Tibial nerve (tissue), 3 donors: ENCODE data around the gene SP5.

Source experiments
- POLR2A ChIP-seq, 2 donors: fragments of 450-650 bp; IDR thresholded peaks; one replicate each; pipeline ENCODE4 v1.6.1; 2017; ENCODE audit warnings: antibody characterized with exemption in 2 of 2, mild to moderate bottlenecking in 2 of 2, moderate library complexity in 2 of 2
- TF ChIP-seq, protein P1 (sequence below), 5 experiments: fragments of 200-600 bp in 3 of 5; fragments of 450-650 bp in 2 of 5; sonication (generic) in 3 of 5; IDR thresholded peaks; one replicate each; pipeline ENCODE4 v1.5.1; 2016 to 2019; ENCODE audit warnings: antibody characterized with exemption in 5 of 5, mild to moderate bottlenecking in 3 of 5, moderate library complexity in 2 of 5

DNA sequence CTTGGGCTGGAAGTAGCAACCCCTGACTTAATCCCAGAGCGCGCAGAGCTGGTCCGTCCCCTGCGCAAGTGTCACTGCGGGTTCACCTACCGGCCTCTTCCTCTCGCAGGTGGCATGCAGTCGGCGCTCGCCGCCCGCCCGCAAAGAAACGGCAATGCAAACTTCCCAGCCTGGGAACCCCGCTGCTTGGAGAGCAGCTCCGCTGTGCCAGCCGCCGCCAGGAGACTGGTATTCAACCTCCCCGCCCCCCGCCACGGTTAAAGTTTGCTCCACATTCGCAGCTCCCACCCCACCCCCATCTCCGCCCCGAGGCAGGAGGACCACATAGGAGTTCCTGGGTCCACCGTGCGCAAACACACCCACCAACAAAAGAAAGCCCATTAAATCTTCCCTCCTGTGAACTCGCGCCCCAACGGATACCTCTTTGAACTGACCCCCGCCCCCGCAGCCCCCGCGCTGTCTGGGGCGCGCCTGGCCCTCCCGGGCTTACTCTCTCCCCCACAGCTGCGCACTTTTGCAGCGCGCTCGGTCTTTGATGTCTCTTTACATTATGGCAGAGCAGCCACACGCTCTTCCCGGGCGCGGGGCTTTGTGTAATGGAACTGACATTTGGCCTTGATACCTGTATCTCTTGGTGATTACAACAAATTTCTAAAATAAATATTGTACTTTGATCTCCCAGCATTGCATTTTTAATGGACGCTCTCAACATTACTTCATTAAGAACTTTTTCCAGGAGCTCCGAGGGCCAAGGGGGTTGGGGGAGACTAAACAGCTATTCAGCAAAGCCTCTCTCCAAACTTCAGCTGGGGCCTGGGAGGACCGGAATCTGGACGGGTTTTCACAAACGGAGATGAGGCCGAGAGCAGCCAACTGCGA lies 3.1 kb upstream of the SP5 start:
- TF ChIP-seq, protein P1, sequence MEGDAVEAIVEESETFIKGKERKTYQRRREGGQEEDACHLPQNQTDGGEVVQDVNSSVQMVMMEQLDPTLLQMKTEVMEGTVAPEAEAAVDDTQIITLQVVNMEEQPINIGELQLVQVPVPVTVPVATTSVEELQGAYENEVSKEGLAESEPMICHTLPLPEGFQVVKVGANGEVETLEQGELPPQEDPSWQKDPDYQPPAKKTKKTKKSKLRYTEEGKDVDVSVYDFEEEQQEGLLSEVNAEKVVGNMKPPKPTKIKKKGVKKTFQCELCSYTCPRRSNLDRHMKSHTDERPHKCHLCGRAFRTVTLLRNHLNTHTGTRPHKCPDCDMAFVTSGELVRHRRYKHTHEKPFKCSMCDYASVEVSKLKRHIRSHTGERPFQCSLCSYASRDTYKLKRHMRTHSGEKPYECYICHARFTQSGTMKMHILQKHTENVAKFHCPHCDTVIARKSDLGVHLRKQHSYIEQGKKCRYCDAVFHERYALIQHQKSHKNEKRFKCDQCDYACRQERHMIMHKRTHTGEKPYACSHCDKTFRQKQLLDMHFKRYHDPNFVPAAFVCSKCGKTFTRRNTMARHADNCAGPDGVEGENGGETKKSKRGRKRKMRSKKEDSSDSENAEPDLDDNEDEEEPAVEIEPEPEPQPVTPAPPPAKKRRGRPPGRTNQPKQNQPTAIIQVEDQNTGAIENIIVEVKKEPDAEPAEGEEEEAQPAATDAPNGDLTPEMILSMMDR (IDR thresholded peaks at IDR 0.05): no peak
- TF ChIP-seq POLR2A (IDR thresholded peaks at IDR 0.05): no peak
